Measurements from ENCODE around the gene EMC1.

Gene EMC1

DNA sequence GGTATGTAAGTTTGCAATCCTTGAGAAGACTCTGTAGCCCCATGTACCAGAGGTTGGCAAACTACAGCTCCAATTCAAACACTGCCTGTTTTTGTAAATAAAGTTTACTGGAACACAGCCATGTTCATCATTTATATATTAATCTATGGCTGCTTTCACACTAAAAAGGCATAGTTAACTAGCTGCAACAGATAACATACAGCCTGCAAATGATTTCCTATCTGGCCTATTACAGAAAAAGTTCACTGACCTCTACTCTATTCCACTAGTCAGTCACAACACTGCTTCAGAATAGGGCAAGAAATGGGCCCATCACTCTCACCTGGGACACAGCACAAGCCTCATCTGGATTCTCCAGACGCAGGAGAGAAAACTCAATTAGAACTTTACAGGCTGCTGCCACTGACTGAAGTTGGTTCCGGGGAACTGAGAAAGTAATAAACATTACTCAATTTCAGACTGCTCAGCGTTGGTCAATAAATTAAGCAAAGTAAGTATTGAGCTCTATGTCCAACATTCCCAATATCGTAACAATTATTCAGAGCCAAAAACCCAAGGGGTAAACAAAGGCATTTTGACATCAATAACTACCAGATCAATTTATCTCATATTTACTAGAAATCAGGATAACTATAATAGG, 51.9 kb downstream of the EMC1 start:
- DNase-seq (ENCODE audit: low spot score): no peak
- TF ChIP-seq, protein P1, sequence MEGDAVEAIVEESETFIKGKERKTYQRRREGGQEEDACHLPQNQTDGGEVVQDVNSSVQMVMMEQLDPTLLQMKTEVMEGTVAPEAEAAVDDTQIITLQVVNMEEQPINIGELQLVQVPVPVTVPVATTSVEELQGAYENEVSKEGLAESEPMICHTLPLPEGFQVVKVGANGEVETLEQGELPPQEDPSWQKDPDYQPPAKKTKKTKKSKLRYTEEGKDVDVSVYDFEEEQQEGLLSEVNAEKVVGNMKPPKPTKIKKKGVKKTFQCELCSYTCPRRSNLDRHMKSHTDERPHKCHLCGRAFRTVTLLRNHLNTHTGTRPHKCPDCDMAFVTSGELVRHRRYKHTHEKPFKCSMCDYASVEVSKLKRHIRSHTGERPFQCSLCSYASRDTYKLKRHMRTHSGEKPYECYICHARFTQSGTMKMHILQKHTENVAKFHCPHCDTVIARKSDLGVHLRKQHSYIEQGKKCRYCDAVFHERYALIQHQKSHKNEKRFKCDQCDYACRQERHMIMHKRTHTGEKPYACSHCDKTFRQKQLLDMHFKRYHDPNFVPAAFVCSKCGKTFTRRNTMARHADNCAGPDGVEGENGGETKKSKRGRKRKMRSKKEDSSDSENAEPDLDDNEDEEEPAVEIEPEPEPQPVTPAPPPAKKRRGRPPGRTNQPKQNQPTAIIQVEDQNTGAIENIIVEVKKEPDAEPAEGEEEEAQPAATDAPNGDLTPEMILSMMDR (IDR thresholded peaks at IDR 0.05; ENCODE audit: extremely low read depth, missing control alignments): no peak

DNA sequence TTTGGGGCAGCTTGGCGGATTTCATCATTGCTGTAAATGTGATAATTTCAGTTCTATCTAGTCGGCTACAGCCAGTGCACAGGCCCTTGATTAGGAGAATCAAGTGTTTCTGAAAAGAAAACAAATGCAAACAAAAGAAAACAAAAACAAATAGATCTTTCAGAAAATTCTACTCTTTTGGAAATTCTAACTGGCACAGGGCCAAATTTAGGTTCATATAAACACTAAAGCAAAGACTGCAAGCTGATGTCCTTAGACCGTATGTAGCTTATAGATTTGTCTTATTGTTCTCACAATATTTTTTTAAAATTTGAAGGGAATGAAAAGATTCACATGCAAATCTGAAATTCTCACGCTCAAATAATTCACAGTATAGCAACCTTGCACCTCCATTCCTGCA, 52.5 kb downstream of the EMC1 start:
- DNase-seq (ENCODE audit: low spot score): no peak
- TF ChIP-seq, protein P1 (IDR thresholded peaks at IDR 0.05; ENCODE audit: extremely low read depth, missing control alignments): no peak

DNA sequence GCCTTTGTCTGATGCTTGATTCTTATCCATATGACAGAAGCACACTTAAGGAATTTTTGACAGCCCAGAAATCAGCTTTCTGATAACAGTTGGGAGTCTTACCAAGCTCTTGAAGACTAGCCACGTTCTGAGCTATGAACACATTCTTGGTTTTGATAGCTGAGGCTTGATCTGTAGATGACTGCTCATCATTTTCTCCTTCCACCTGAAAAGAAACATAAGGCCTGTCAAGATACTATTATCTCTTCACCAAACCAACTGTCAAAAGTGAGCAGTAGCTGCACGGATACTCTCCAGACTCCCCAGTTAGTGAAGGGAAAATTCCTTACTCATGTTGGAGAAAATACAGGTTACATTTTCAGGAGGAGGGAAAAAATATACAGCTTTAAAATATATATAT, 53.5 kb downstream of the EMC1 start:
- no peak for DNase-seq (ENCODE audit: low spot score)

GRCh38 chr1:19196331-19196730, 55.0 kb downstream of the EMC1 start:
- TF ChIP-seq, protein P1 (IDR thresholded peaks at IDR 0.05; ENCODE audit: extremely low read depth, missing control alignments): no peak
- no peak for DNase-seq (ENCODE audit: low spot score)

More for the DNA sequence above, 53.5 kb downstream of the EMC1 start:
- TF ChIP-seq, protein P1 (IDR thresholded peaks at IDR 0.05; ENCODE audit: extremely low read depth, missing control alignments): no peak

DNA sequence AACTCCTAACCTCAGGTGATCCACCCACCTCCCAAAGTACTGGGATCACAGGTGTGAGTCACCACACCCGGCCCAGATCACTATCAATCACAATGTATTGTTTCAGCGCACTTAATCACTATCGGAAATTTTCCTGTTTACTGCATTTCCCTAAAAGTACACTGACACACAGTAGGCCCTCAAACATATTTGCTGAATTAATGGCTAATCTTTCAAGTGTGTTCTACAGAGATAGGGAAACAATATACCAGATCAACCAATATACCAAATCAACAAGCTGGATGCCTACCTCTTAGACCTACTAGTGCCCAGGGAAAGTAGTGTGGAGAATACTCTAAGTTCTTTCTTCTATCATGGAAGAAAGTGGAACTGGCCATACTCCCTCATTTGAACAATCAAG, 58.3 kb downstream of the EMC1 start:
- TF ChIP-seq, protein P1 (IDR thresholded peaks at IDR 0.05; ENCODE audit: extremely low read depth, missing control alignments): no peak
- no peak for DNase-seq (ENCODE audit: low spot score)

DNA sequence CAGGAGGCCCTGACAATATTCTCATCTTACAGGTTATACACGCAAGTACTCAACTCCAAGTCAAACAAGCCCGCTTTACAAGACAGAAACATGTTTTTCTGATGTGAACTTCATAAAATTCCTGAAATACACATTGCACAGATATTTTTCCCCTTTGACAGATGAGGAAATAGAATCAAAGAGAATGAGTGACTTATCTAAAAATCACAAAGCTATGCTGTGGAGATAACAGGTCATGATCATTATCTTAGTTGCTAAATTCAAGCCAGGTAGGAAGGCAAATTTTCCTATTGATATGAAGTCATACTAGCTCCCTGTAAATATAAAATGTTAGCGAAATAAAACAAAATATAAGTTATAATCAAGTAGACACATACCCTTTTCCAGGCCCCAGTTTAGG, 59.5 kb downstream of the EMC1 start:
- DNase-seq (ENCODE audit: low spot score): no peak
- TF ChIP-seq, protein P1 (IDR thresholded peaks at IDR 0.05; ENCODE audit: extremely low read depth, missing control alignments): no peak

GRCh38 chr1:19190468-19190867, 60.9 kb downstream of the EMC1 start:
- TF ChIP-seq, protein P1 (IDR thresholded peaks at IDR 0.05; ENCODE audit: extremely low read depth, missing control alignments): no peak
- no peak for DNase-seq (ENCODE audit: low spot score)
